Skeletal muscle tissue (tissue), 4 donors: ENCODE data around the gene HOXC5. TPM values are rescaled to one million over a fixed set of nuclear protein-coding genes. Genes with fewer than 3 reads are reported as not detected.

ENCODE experiments used
- H3K27ac ChIP-seq: one replicate; pipeline ENCODE4 v1.7.0; 2013; ENCODE audit warnings: mild to moderate bottlenecking, low read depth, low read length, inconsistent platforms
- H3K27me3 ChIP-seq, 3 donors: one replicate each; pipeline ENCODE4 v1.7.0; 2013; ENCODE audit warnings: low read length in 3 of 3; ENCODE audit not compliant: control insufficient read depth in 3 of 3, insufficient read depth in 3 of 3
- H3K36me3 ChIP-seq, 3 donors: one replicate each; pipeline ENCODE4 v1.7.0; 2013; ENCODE audit warnings: low read length in 3 of 3; ENCODE audit not compliant: control insufficient read depth in 3 of 3, insufficient read depth in 3 of 3
- H3K4me1 ChIP-seq, 3 donors: one replicate each; pipeline ENCODE4 v1.7.0; 2013; ENCODE audit warnings: low read length in 3 of 3, mild to moderate bottlenecking in 3 of 3; ENCODE audit not compliant: control insufficient read depth in 3 of 3, insufficient read depth in 3 of 3
- H3K4me3 ChIP-seq, 3 donors: one replicate each; pipeline ENCODE4 v1.7.0; 2013; ENCODE audit warnings: low read length in 3 of 3
- H3K9ac ChIP-seq, 3 donors: one replicate each; pipeline ENCODE4 v1.7.0; 2013; ENCODE audit warnings: low read length in 3 of 3, mild to moderate bottlenecking in 3 of 3, moderate library complexity in 2 of 3, low read depth in 1 of 3
- H3K9me3 ChIP-seq, 3 donors: one replicate each; pipeline ENCODE4 v1.7.0; 2013; ENCODE audit warnings: low read length in 3 of 3; ENCODE audit not compliant: control insufficient read depth in 3 of 3
- total RNA-seq: library from RNA; depleted of rRNA; stranded (reverse); fragments of >200 nt; gene quantifications from one replicate; pipeline ENCODE4 v1.2.3, GENCODE V29; 2014
- donor health status: Osteomylitis.

The HOXC5 gene
- total RNA-seq, 1 donor from 2014 or later: 0.52 TPM

DNA sequence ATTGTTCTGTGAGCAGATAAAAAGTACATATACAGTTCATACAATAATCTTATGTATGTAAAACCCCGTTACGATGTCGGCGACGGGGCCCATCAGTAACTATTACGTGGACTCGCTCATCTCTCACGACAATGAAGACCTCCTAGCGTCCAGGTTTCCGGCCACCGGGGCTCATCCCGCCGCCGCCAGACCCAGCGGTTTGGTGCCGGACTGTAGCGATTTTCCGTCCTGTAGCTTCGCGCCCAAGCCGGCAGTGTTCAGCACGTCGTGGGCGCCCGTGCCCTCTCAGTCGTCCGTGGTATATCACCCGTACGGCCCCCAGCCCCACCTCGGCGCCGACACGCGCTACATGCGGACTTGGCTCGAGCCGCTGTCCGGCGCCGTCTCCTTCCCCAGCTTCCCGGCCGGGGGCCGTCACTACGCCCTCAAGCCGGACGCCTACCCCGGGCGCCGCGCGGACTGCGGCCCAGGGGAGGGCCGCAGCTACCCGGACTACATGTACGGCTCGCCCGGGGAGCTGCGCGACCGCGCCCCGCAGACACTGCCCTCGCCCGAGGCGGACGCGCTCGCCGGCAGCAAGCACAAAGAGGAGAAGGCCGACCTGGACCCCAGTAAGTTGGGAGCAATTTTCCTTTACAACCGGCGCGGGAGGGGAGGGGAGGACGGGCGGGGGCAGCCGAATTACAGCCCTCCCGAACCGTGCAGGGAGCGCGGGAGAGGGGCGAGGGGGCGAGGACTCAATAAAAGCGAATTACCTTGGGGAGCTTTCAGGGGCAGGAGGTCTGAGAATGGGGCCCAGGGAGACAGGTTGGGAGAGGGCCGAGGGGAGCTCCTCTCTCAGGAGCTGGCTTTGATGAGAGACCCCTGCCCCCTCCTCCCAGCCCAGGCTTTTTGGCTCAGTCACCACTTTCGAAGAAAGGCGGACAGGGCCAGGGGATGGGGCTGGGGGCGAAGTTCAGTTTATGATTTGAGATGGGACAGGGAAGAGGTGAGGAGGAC is 32.4 kb upstream of the HOXC5 start, which contains the start of gene HOXC9:
TSS of gene HOXC9 (plus strand) at position 46 of the 999 bp plus-strand sequence. CDS start at position 74, 28 bp downstream.
- Histone ChIP-seq H3K27me3 (peaks cover 0 to 7% (median 0%) of the 10 kb centered on the region in 3 donors), H3K9me3 (no peaks in the 10 kb centered on the region), H3K27ac (peak within 1 kb of the TSS; percentile 100), H3K9ac (peak within 1 kb of the TSS; percentile 96 to 99 (median 99)), H3K4me3 (peak within 1 kb of the TSS; percentile 88 to 93 (median 89)), H3K36me3 (no peaks in the 10 kb centered on the region), H3K4me1 (peaks cover 50 to 79% (median 59%) of the 10 kb centered on the region in 3 donors)

DNA sequence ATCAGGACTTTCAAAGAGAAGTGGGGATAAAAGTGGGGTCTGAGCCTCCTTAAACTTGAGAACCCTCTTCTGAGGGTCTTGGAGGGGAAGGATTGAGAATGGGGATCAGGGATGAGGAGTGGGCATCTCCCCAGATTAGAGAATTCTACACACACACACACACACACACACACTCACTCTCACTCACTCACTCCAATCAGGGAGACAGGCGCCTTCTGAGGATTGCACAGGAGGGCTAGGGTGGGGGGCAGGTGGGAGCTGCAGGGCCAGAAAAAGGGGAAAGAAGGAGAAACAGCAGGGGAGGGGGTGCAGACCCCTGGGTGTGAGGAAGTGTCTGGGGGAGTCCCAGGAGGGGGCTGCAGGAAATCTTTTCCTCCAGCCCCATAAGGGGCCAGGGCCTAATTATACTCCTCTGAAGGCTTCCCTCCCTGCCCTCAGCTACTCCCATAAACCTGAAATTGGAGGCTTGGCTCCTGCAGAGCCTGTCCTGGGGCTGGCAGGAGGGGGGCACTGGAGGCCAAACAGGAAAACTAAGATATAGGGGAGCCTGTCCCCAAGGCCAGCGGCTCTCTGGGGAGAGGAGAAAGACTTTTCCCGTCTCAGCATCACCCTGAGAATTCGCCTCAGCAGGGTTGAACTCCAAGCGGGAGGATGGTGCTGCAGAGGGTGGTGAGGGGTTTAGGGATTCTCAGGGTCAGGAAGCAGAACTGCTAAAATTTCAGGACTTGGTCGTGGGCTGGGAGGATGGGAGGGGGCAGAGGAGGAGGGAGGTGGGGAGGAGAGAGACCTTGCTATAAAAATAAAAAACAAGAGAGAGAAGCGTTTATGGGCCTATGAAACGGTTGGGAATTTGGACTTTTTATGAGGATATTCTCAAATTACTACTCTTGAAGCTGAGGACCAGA is 31.3 kb upstream of the HOXC5 start:
- Histone ChIP-seq H3K4me3 (peak overlapping the region; percentile 88 to 93 (median 89)), H3K36me3 (no peaks in the 10 kb centered on the region), H3K27ac (peak overlapping the region; percentile 100), H3K27me3 (peaks cover 0 to 6% (median 0%) of the 10 kb centered on the region in 3 donors), H3K4me1 (peaks cover 48 to 83% (median 66%) of the 10 kb centered on the region in 3 donors), H3K9me3 (no peaks in the 10 kb centered on the region), H3K9ac (peak overlapping the region; percentile 95 to 99 (median 99))

DNA sequence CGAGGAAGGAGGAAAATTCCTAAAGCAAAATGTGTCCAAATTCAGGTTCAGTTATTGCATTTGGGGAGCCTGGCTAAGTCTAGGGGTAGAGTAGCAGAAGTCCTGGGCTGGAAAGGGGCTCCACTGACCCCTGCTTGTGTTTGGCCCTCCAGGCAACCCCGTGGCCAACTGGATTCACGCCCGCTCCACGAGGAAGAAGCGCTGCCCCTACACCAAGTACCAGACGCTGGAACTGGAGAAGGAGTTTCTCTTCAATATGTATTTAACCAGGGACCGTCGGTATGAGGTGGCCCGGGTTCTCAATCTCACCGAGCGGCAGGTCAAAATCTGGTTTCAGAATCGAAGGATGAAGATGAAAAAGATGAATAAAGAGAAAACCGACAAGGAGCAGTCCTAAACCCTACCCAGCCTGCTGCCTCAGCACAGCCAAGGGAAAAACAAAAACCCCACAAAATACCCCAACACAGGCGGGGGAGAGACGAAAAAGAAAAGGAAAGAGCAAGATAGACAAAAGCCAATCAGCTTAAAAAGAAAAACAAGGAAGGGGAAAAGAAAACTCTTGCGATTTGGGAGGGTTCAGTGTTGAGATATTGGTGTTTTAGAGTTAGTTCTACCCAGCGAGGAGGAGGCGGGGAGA is 30.5 kb upstream of the HOXC5 start:
- Histone ChIP-seq H3K27ac (peak overlapping the region; percentile 100), H3K9me3 (no peaks in the 10 kb centered on the region), H3K4me1 (peaks cover 50 to 83% (median 67%) of the 10 kb centered on the region in 3 donors), H3K36me3 (no peaks in the 10 kb centered on the region), H3K4me3 (peak overlapping the region; percentile 60 to 93 (median 88)), H3K27me3 (peaks cover 0 to 3% (median 0%) of the 10 kb centered on the region in 3 donors), H3K9ac (peak overlapping the region; percentile 77 to 99 (median 99))

DNA sequence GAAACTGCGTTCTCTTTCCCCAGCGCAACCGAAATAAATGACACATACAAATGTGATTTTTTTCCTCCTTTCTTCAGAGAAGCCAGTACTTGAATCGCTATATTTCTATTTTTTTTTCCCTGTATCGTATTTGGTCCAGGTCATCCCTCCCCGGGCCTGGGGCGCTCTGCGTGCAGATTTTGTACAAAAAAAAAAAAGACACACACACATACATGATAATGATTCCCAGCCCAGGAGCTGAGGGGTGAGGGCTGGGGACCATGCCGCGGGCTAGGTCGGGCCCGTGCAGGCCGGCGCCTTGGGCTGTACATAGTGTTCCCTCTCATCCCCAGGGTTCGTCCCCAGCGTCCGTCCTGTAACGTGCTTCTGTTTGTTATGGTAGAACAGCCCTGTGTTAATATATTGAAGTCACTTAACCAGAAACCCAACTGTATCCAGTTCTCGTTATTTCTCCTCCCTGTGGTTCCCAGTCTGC is 29.9 kb upstream of the HOXC5 start:
- Histone ChIP-seq H3K4me3 (peak overlapping the region; percentile 14 to 88 (median 54)), H3K27me3 (peaks cover 0 to 3% (median 0%) of the 10 kb centered on the region in 3 donors), H3K9me3 (no peaks in the 10 kb centered on the region), H3K36me3 (no peaks in the 10 kb centered on the region), H3K4me1 (peaks cover 51 to 81% (median 69%) of the 10 kb centered on the region in 3 donors), H3K9ac (peak overlapping the region; percentile 77 to 99 (median 99)), H3K27ac (peak overlapping the region; percentile 100)

DNA sequence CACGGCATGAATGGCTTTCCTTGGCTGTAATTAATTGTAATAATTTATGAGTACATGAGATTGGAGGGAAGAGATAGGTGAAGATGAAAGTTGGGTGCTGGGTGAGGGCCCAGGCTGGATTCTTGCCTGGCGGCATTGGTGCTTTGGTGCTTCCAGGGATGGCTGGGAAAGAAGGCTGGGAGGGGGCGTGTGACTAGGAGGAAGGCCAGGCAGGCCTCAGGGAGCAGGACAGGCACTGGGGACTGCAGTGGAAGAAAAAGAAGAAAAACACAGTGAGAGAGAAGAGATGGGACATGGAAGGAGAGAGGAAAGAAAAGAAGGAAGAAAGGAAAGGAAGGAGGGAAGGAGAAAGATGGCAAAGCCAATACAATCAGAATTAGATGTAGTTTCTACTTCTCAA is 29.2 kb upstream of the HOXC5 start:
- peak overlapping the region; percentile 20 to 35 (median 29) for H3K4me3 ChIP-seq
- H3K4me1 ChIP-seq: peaks cover 51 to 80% (median 68%) of the 10 kb centered on the region in 3 donors

DNA sequence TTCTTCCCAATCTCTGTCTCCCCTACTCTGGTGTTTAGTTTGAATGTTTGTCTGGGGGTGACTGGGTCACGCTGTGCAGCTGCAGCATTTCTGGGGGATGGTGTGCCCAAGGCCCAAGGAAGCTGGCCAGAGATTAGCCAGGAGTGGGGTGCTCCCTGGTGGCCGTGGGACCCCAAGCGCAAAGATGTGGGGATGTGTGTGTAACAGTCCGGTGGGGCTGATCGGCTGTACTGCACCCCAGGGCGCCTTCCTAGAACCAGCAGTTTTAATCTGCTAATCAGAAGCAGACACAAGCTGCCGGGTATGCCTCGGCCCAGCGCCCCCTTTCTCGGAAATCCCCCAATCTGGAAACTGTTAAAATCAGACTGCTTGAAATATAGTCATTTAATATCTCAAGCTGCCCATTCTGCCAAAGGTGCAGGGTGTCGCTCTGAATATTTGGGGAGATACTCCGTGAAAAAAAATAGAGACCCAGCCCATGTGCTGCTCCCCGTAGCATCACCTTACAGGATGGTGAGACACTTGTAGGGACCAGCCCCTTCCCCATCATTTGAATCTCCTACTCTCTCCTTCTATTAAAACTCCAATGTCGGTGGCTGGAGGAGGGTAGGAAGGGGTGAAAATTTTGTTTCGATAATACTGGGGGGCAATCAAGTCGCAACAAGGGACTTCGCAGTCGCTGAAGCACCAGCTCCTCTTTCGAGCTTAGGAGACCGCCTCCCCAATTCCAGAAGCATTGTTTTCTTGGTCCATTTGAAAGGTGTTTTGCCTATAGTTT is 28.6 kb upstream of the HOXC5 start:
- Histone ChIP-seq H3K9ac (peak overlapping the region; percentile 60 to 91 (median 63)), H3K36me3 (no peaks in the 10 kb centered on the region), H3K27ac (peak overlapping the region; percentile 85), H3K27me3 (peaks cover 0 to 3% (median 0%) of the 10 kb centered on the region in 3 donors), H3K4me1 (peaks cover 48 to 81% (median 65%) of the 10 kb centered on the region in 3 donors), H3K9me3 (no peaks in the 10 kb centered on the region), H3K4me3 (peak overlapping the region; percentile 35 to 76 (median 72))

More for the DNA sequence above, 29.2 kb upstream of the HOXC5 start:
- Histone ChIP-seq H3K36me3 (no peaks in the 10 kb centered on the region), H3K9me3 (no peaks in the 10 kb centered on the region), H3K27ac (peak overlapping the region; percentile 85), H3K27me3 (peaks cover 0 to 3% (median 0%) of the 10 kb centered on the region in 3 donors), H3K9ac (peak overlapping the region; percentile 60 to 91 (median 61))

DNA sequence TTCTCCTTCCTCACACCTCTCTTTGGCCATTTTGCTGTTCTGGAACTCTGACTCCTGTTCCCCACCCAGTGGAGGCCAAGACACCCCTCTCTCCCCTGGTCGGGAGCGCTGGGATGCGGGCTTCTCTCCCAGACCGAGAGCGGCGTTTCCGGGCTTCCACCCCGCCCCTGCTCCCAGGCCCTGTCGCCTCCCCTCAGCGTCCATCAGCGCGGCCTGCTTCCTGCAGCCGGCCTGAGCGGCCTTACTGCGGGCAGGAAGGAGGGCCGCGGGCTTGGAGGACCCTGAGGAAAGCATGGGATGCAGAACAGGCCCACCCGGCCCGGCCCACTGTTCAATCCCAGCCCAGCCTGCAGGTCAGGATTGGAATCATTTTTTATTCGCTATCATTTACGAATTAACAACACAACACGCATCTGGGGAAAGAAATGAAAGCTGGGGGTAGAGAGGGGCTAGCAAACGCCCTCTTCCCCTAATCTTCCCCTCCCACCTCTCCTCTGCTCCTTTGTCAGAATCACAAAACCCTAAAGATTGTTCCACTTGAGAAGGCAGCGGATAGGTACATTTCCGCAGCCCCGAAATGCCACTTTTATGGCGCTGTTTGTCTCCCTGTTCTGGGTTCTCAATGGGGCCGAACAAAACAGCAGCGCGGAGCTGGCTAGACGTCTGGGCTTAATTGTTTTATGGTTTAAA is 27.9 kb upstream of the HOXC5 start:
- peaks cover 0 to 3% (median 0%) of the 10 kb centered on the region in 3 donors for H3K27me3 ChIP-seq
- peak overlapping the region; percentile 57 to 76 (median 72) for H3K4me3 ChIP-seq
- peak overlapping the region; percentile 75 to 91 (median 87) for H3K9ac ChIP-seq

DNA sequence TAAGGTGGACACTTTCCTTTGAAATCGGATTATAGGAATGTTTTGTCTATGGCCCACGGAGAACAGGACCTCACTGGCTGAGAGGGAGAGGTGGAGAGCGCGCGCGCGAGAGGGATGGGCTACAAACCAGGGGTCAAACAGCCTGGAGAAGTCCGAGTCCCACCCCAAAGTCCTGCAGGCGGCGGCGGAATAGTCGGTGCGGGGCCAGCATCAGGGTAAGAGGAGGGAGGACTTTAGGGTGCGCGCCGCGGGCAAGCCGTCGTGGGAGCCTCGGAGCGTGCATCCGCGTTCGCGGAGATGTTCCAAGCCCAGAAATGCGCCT is 27.4 kb upstream of the HOXC5 start:
- peak overlapping the region; percentile 85 for H3K27ac ChIP-seq
- H3K4me3 ChIP-seq: peak overlapping the region; percentile 57 to 76 (median 72)
- no peaks in the 10 kb centered on the region for H3K36me3 ChIP-seq
- H3K27me3 ChIP-seq: peaks cover 0 to 3% (median 0%) of the 10 kb centered on the region in 3 donors
- peak overlapping the region; percentile 48 to 91 (median 87) for H3K9ac ChIP-seq
- no peaks in the 10 kb centered on the region for H3K9me3 ChIP-seq
- peaks cover 55 to 86% (median 73%) of the 10 kb centered on the region in 3 donors for H3K4me1 ChIP-seq

More for the DNA sequence above, 27.9 kb upstream of the HOXC5 start:
- H3K4me1 ChIP-seq: peaks cover 54 to 88% (median 71%) of the 10 kb centered on the region in 3 donors
- H3K9me3 ChIP-seq: no peaks in the 10 kb centered on the region
- peak overlapping the region; percentile 85 for H3K27ac ChIP-seq
- H3K36me3 ChIP-seq: no peaks in the 10 kb centered on the region
